ENCODE results near the gene MTHFR. TPM values are rescaled to one million over a fixed set of nuclear protein-coding genes. Genes with fewer than 3 reads are reported as not detected.

The MTHFR gene
- total and polyA plus RNA-seq, 2 of the 8 experiments (the other 6 are each of a cell fraction or from before 2014, with no cell fraction given) = 8.7 to 18.5 TPM

DNA sequence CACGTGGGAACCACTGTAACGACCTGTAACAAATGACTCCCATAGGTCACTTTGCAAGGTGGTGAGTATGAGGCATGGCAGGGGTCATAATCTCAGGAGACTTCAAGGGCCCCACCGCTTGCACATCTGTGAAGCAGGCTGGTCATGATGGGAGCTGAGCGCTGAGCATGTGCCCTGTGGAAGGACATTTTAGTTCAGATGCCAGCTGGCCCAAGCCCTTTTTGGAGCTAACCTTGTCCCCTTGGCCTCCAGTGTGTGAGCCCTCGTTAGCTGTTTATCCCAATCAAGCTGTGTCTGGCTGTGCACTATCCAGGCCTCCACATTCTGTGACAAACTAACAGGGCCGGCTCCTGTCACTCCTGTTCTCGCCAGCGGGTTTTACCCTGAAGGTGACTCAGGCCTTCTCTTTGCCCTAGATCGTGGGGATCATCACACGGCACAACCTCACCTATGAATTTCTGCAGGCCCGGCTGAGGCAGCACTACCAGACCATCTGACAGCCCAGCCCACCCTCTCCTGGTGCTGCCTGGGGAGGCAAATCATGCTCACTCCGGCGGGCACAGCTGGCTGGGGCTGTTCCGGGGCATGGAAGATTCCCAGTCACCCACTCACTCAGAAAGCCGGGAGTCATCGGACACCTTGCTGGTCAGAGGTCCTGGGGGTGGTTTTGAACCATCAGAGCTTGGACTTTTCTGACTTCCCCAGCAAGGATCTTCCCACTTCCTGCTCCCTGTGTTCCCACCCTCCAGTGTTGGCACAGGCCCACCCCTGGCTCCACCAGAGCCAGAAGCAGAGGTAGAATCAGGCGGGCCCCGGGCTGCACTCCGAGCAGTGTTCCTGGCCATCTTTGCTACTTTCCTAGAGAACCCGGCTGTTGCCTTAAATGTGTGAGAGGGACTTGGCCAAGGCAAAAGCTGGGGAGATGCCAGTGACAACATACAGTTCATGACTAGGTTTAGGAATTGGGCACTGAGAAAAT, 34.3 kb upstream of the MTHFR start (continued):
- TF ChIP-seq, protein P1, sequence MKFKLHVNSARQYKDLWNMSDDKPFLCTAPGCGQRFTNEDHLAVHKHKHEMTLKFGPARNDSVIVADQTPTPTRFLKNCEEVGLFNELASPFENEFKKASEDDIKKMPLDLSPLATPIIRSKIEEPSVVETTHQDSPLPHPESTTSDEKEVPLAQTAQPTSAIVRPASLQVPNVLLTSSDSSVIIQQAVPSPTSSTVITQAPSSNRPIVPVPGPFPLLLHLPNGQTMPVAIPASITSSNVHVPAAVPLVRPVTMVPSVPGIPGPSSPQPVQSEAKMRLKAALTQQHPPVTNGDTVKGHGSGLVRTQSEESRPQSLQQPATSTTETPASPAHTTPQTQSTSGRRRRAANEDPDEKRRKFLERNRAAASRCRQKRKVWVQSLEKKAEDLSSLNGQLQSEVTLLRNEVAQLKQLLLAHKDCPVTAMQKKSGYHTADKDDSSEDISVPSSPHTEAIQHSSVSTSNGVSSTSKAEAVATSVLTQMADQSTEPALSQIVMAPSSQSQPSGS (IDR thresholded peaks at IDR 0.05; ENCODE audit: low read length) = no peak
- TF ChIP-seq RAD21 (IDR thresholded peaks at IDR 0.05 in 1 of 2, conservative IDR thresholded peaks at IDR 0.05 in 1 of 2; ENCODE audit: low read depth in 2 of 2, low read length in 2 of 2) (no peak), HDAC6 (IDR thresholded peaks at IDR 0.05; ENCODE audit: low read depth, low read length) (no peak), POU5F1 (IDR thresholded peaks at IDR 0.05; ENCODE audit: low read depth, low read length) (no peak), POLR2A (IDR thresholded peaks at IDR 0.05; ENCODE audit: control extremely low read depth in 1 of 2, low read depth in 2 of 2, low read length in 2 of 2) (no peak), YY1 (IDR thresholded peaks at IDR 0.05; ENCODE audit: low read depth, low read length) (no peak), CTBP2 (IDR thresholded peaks at IDR 0.05; ENCODE audit: borderline replicate concordance, insufficient read depth, insufficient read length, low read length) (no peak), PHF8 (conservative IDR thresholded peaks at IDR 0.05; ENCODE audit: low read depth, low read length) (no peak)

Data from H1 (cell line).